Stimulated activated CD8-positive, alpha-beta memory T cell treated with anti-CD3 and anti-CD28 coated beads, Interleukin-15, amount 100 ng/mL, for 48 hours (primary cell): Measurements from ENCODE around the gene GVQW3.

Experiments used
- DNase-seq, 2 donors: peaks; one replicate each; pipeline ENCODE4 v3.0.0-alpha.2; 2020; ENCODE audit warnings: low read depth in 2 of 2

Gene GVQW3

GRCh38 chr11:76445121-76446084, 64.3 kb downstream of the GVQW3 start:
- peak; percentile 42 to 45 for DNase-seq

- DNase-seq, result no peak
Measured at GRCh38 chr11:76448506-76448905, 67.4 kb downstream of the GVQW3 start.

- DNase-seq, result no peak
Measured at GRCh38 chr11:76453248-76453647, 72.1 kb downstream of the GVQW3 start.

- no peak for DNase-seq
Measured at GRCh38 chr11:76455331-76455730, 74.2 kb downstream of the GVQW3 start.

- DNase-seq, result no peak
Measured at GRCh38 chr11:76455931-76456330, 74.8 kb downstream of the GVQW3 start.

- no peak for DNase-seq
Measured at GRCh38 chr11:76456571-76456970, 75.4 kb downstream of the GVQW3 start.
